WTC11 (cell line): Measurements from ENCODE around the gene ANP32B. TPM values are rescaled to one million over a fixed set of nuclear protein-coding genes. Genes with fewer than 3 reads are reported as not detected.

Source experiments
- ATAC-seq: fragments of 200-7000 bp; cut with Tn5 transposase; 2 replicates; pipeline ENCODE4 v1.10.0; 2021; ENCODE audit warnings: mild to moderate bottlenecking, moderate library complexity
- CTCF ChIA-PET: fragments of 300-600 bp; sonication (Branson Sonifier 250); formaldehyde crosslinking; loops from one replicate; lab custom pipeline; 2021; ENCODE audit warnings: antibody characterized with exemption; lab: Charles Lee
- POLR2A ChIA-PET: fragments of 350-600 bp; sonication (Branson Sonifier 250); formaldehyde crosslinking; loops from one replicate; lab custom pipeline; 2021; ENCODE audit warnings: antibody characterized with exemption; lab: Charles Lee
- DNase-seq: peaks from one replicate; pipeline ENCODE4 v3.0.0; 2021; ENCODE audit warnings: low spot score
- H3K27ac Mint-ChIP-seq: 2 replicates; pipeline ENCODE4 v1.8.0; 2021; ENCODE audit warnings: mixed read lengths
- H3K27me3 Mint-ChIP-seq: 2 replicates; pipeline ENCODE4 v1.8.0; 2021; ENCODE audit warnings: low read depth, mild to moderate bottlenecking, moderate library complexity, mixed read lengths
- H3K36me3 Mint-ChIP-seq: 2 replicates; pipeline ENCODE4 v1.8.0; 2021; ENCODE audit warnings: mixed read lengths
- H3K4me1 Mint-ChIP-seq: 2 replicates; pipeline ENCODE4 v1.8.0; 2022; ENCODE audit warnings: mixed read lengths
- H3K4me3 Mint-ChIP-seq: 2 replicates; pipeline ENCODE4 v1.8.0; 2021; ENCODE audit warnings: mild to moderate bottlenecking, moderate library complexity, mixed read lengths
- H3K9me3 Mint-ChIP-seq: 2 replicates; pipeline ENCODE4 v1.8.0; 2021; ENCODE audit warnings: mixed read lengths
- FOXP1 ChIP-seq: sonication (generic); formaldehyde crosslinking; IDR thresholded peaks from 2 replicates; pipeline ENCODE4 v1.8.0; 2022; ENCODE audit warnings: missing genetic modification reagents, mild to moderate bottlenecking, moderate library complexity, borderline replicate concordance
- KAT7 ChIP-seq: sonication (generic); formaldehyde crosslinking; IDR thresholded peaks from 2 replicates; pipeline ENCODE4 v1.8.1; 2023; ENCODE audit warnings: missing genetic modification reagents, mild to moderate bottlenecking, borderline replicate concordance
- RELA ChIP-seq: sonication (generic); formaldehyde crosslinking; IDR thresholded peaks from 2 replicates; pipeline ENCODE4 v1.8.1; 2022; ENCODE audit warnings: missing genetic modification reagents, mild to moderate bottlenecking, borderline replicate concordance
- ZNF121 ChIP-seq: sonication (generic); formaldehyde crosslinking; IDR thresholded peaks from 2 replicates; pipeline ENCODE4 v1.8.0; 2023; ENCODE audit warnings: missing genetic modification reagents
- ZNF138 ChIP-seq: sonication (generic); formaldehyde crosslinking; conservative IDR thresholded peaks from 2 replicates; pipeline ENCODE4 v1.8.1; 2022; ENCODE audit warnings: mild to moderate bottlenecking, moderate library complexity, missing genetic modification reagents
- ZNF263 ChIP-seq: sonication (generic); formaldehyde crosslinking; IDR thresholded peaks from 2 replicates; pipeline ENCODE4 v1.8.1; 2022; ENCODE audit warnings: low read depth, mild to moderate bottlenecking, moderate library complexity, missing genetic modification reagents
- total RNA-seq: library from RNA; stranded (reverse); gene quantifications from 3 replicates; pipeline ENCODE4 v1.2.3, GENCODE V29; 2021
- TF ChIP-seq, protein P1 (sequence below): sonication (generic); formaldehyde crosslinking; IDR thresholded peaks from 2 replicates; pipeline ENCODE4 v1.8.0; 2022; ENCODE audit warnings: mild to moderate bottlenecking, missing genetic modification reagents
- TF ChIP-seq, protein P2 (sequence below): sonication (generic); formaldehyde crosslinking; IDR thresholded peaks from 2 replicates; pipeline ENCODE4 v1.8.1; 2022; ENCODE audit warnings: low read depth, missing genetic modification reagents, borderline replicate concordance
- TF ChIP-seq, protein P3 (sequence below): sonication (generic); formaldehyde crosslinking; IDR thresholded peaks from 2 replicates; pipeline ENCODE4 v1.8.1; 2022; ENCODE audit warnings: low read depth, mild to moderate bottlenecking, moderate library complexity, missing genetic modification reagents, borderline replicate concordance
- TF ChIP-seq, protein P4 (sequence below): sonication (generic); formaldehyde crosslinking; IDR thresholded peaks from 2 replicates; pipeline ENCODE4 v1.8.0; 2023; ENCODE audit warnings: mild to moderate bottlenecking, missing genetic modification reagents
- TF ChIP-seq, protein P5 (sequence below): fragments of 200-600 bp; IDR thresholded peaks from 2 replicates; pipeline ENCODE4 v1.8.0; 2022; ENCODE audit warnings: antibody characterized with exemption
- TF ChIP-seq, protein P6 (sequence below): fragments of 250-450 bp; sonication (Bioruptor Pico); IDR thresholded peaks from 2 replicates; pipeline ENCODE4 v1.9.0; 2021; ENCODE audit warnings: mild to moderate bottlenecking
- TF ChIP-seq, protein P7 (sequence below): sonication (generic); formaldehyde crosslinking; IDR thresholded peaks from 2 replicates; pipeline ENCODE4 v1.8.0; 2022; ENCODE audit warnings: mild to moderate bottlenecking, missing genetic modification reagents
- TF ChIP-seq, protein P8 (sequence below): fragments of 250-450 bp; sonication (Bioruptor Pico); IDR thresholded peaks from 2 replicates; pipeline ENCODE4 v1.9.0; 2021; ENCODE audit warnings: mild to moderate bottlenecking, borderline replicate concordance

The ANP32B gene
- total RNA-seq, 1 experiment from 2014 or later: 150 TPM

DNA sequence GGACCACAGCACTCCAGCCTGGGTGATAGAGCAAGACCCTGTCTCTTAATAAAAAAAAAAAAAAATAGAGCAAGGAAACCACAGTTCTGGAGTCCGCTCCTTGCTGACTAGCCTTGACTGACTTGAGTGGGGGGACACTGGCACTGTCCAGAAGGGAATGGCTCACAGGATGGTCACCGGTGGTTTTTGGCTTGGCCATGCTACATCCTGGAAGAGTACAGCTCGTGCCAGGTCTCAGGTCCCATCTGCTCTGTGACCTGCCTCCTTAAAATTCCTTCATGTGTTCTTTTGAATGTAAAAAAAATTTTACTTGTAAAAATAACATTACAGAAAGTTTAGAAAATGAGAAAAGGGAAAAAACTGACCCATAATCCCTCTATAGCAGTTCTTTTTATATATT, 79.0 kb downstream of the ANP32B start:
- Mint-ChIP-seq H3K36me3 (peaks cover 40% of the 10 kb centered on the region), H3K27ac (no peak overlapping the region), H3K27me3 (no peaks in the 10 kb centered on the region), H3K4me3 (no peak overlapping the region), H3K9me3 (no peaks in the 10 kb centered on the region), H3K4me1 (no peaks in the 10 kb centered on the region)
- TF ChIP-seq, protein P1, sequence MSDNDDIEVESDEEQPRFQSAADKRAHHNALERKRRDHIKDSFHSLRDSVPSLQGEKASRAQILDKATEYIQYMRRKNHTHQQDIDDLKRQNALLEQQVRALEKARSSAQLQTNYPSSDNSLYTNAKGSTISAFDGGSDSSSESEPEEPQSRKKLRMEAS (CRISPR knock-in tag): no peak
- TF ChIP-seq ZNF138 (CRISPR knock-in tag): no peak
- TF ChIP-seq KAT7 (CRISPR knock-in tag): no peak
- TF ChIP-seq, protein P2, sequence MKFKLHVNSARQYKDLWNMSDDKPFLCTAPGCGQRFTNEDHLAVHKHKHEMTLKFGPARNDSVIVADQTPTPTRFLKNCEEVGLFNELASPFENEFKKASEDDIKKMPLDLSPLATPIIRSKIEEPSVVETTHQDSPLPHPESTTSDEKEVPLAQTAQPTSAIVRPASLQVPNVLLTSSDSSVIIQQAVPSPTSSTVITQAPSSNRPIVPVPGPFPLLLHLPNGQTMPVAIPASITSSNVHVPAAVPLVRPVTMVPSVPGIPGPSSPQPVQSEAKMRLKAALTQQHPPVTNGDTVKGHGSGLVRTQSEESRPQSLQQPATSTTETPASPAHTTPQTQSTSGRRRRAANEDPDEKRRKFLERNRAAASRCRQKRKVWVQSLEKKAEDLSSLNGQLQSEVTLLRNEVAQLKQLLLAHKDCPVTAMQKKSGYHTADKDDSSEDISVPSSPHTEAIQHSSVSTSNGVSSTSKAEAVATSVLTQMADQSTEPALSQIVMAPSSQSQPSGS (CRISPR knock-in tag): no peak
- TF ChIP-seq ZNF121 (CRISPR knock-in tag): no peak
- no peak for TF ChIP-seq RELA
- no peak for TF ChIP-seq FOXP1 (CRISPR knock-in tag)
- TF ChIP-seq, protein P3, sequence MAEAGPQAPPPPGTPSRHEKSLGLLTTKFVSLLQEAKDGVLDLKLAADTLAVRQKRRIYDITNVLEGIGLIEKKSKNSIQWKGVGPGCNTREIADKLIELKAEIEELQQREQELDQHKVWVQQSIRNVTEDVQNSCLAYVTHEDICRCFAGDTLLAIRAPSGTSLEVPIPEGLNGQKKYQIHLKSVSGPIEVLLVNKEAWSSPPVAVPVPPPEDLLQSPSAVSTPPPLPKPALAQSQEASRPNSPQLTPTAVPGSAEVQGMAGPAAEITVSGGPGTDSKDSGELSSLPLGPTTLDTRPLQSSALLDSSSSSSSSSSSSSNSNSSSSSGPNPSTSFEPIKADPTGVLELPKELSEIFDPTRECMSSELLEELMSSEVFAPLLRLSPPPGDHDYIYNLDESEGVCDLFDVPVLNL (CRISPR knock-in tag): no peak
- TF ChIP-seq, protein P4, sequence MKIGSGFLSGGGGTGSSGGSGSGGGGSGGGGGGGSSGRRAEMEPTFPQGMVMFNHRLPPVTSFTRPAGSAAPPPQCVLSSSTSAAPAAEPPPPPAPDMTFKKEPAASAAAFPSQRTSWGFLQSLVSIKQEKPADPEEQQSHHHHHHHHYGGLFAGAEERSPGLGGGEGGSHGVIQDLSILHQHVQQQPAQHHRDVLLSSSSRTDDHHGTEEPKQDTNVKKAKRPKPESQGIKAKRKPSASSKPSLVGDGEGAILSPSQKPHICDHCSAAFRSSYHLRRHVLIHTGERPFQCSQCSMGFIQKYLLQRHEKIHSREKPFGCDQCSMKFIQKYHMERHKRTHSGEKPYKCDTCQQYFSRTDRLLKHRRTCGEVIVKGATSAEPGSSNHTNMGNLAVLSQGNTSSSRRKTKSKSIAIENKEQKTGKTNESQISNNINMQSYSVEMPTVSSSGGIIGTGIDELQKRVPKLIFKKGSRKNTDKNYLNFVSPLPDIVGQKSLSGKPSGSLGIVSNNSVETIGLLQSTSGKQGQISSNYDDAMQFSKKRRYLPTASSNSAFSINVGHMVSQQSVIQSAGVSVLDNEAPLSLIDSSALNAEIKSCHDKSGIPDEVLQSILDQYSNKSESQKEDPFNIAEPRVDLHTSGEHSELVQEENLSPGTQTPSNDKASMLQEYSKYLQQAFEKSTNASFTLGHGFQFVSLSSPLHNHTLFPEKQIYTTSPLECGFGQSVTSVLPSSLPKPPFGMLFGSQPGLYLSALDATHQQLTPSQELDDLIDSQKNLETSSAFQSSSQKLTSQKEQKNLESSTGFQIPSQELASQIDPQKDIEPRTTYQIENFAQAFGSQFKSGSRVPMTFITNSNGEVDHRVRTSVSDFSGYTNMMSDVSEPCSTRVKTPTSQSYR (CRISPR knock-in tag): no peak
- TF ChIP-seq ZNF263: no peak
- TF ChIP-seq, protein P5, sequence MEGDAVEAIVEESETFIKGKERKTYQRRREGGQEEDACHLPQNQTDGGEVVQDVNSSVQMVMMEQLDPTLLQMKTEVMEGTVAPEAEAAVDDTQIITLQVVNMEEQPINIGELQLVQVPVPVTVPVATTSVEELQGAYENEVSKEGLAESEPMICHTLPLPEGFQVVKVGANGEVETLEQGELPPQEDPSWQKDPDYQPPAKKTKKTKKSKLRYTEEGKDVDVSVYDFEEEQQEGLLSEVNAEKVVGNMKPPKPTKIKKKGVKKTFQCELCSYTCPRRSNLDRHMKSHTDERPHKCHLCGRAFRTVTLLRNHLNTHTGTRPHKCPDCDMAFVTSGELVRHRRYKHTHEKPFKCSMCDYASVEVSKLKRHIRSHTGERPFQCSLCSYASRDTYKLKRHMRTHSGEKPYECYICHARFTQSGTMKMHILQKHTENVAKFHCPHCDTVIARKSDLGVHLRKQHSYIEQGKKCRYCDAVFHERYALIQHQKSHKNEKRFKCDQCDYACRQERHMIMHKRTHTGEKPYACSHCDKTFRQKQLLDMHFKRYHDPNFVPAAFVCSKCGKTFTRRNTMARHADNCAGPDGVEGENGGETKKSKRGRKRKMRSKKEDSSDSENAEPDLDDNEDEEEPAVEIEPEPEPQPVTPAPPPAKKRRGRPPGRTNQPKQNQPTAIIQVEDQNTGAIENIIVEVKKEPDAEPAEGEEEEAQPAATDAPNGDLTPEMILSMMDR: no peak
- TF ChIP-seq, protein P6, sequence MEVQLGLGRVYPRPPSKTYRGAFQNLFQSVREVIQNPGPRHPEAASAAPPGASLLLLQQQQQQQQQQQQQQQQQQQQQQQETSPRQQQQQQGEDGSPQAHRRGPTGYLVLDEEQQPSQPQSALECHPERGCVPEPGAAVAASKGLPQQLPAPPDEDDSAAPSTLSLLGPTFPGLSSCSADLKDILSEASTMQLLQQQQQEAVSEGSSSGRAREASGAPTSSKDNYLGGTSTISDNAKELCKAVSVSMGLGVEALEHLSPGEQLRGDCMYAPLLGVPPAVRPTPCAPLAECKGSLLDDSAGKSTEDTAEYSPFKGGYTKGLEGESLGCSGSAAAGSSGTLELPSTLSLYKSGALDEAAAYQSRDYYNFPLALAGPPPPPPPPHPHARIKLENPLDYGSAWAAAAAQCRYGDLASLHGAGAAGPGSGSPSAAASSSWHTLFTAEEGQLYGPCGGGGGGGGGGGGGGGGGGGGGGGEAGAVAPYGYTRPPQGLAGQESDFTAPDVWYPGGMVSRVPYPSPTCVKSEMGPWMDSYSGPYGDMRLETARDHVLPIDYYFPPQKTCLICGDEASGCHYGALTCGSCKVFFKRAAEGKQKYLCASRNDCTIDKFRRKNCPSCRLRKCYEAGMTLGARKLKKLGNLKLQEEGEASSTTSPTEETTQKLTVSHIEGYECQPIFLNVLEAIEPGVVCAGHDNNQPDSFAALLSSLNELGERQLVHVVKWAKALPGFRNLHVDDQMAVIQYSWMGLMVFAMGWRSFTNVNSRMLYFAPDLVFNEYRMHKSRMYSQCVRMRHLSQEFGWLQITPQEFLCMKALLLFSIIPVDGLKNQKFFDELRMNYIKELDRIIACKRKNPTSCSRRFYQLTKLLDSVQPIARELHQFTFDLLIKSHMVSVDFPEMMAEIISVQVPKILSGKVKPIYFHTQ (CRISPR knock-in tag): no peak
- TF ChIP-seq, protein P7, sequence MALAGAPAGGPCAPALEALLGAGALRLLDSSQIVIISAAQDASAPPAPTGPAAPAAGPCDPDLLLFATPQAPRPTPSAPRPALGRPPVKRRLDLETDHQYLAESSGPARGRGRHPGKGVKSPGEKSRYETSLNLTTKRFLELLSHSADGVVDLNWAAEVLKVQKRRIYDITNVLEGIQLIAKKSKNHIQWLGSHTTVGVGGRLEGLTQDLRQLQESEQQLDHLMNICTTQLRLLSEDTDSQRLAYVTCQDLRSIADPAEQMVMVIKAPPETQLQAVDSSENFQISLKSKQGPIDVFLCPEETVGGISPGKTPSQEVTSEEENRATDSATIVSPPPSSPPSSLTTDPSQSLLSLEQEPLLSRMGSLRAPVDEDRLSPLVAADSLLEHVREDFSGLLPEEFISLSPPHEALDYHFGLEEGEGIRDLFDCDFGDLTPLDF (CRISPR knock-in tag): no peak
- TF ChIP-seq, protein P8, sequence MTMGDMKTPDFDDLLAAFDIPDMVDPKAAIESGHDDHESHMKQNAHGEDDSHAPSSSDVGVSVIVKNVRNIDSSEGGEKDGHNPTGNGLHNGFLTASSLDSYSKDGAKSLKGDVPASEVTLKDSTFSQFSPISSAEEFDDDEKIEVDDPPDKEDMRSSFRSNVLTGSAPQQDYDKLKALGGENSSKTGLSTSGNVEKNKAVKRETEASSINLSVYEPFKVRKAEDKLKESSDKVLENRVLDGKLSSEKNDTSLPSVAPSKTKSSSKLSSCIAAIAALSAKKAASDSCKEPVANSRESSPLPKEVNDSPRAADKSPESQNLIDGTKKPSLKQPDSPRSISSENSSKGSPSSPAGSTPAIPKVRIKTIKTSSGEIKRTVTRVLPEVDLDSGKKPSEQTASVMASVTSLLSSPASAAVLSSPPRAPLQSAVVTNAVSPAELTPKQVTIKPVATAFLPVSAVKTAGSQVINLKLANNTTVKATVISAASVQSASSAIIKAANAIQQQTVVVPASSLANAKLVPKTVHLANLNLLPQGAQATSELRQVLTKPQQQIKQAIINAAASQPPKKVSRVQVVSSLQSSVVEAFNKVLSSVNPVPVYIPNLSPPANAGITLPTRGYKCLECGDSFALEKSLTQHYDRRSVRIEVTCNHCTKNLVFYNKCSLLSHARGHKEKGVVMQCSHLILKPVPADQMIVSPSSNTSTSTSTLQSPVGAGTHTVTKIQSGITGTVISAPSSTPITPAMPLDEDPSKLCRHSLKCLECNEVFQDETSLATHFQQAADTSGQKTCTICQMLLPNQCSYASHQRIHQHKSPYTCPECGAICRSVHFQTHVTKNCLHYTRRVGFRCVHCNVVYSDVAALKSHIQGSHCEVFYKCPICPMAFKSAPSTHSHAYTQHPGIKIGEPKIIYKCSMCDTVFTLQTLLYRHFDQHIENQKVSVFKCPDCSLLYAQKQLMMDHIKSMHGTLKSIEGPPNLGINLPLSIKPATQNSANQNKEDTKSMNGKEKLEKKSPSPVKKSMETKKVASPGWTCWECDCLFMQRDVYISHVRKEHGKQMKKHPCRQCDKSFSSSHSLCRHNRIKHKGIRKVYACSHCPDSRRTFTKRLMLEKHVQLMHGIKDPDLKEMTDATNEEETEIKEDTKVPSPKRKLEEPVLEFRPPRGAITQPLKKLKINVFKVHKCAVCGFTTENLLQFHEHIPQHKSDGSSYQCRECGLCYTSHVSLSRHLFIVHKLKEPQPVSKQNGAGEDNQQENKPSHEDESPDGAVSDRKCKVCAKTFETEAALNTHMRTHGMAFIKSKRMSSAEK (CRISPR knock-in tag): no peak
- no peak for DNase-seq
- ChIA-PET POLR2A (no interaction called here), CTCF (no interaction called here)
- no peak for ATAC-seq
